A549 (cell line): Measurements from ENCODE around the gene CPS1.

ENCODE experiments used
- CBX2 ChIP-seq: fragments of 200-600 bp; sonication (generic); IDR thresholded peaks from 2 replicates; pipeline ENCODE4 v1.6.1; 2016; ENCODE audit warnings: low read depth, mild to moderate bottlenecking, borderline replicate concordance
- CTCF ChIP-seq: fragments of >200 bp; sonication (Bioruptor Twin); formaldehyde crosslinking; IDR thresholded peaks from 3 replicates; pipeline ENCODE4 v1.5.1; 2016
- HOXB5 ChIP-seq: fragments of 250-450 bp; sonication (Bioruptor Pico); IDR thresholded peaks from 2 replicates; pipeline ENCODE4 v1.5.0; 2020; ENCODE audit warnings: mild to moderate bottlenecking, moderate library complexity
- ZFP36 ChIP-seq: fragments of 450-650 bp; IDR thresholded peaks from 2 replicates; pipeline ENCODE4 v1.6.1; 2014; ENCODE audit warnings: borderline replicate concordance; ENCODE audit not compliant: partially characterized antibody
- ZSCAN20 ChIP-seq: fragments of 250-450 bp; sonication (Bioruptor Pico); IDR thresholded peaks from 2 replicates; pipeline ENCODE4 v1.8.0; 2022; ENCODE audit warnings: mild to moderate bottlenecking, moderate library complexity
- TF ChIP-seq, protein P1 (sequence below): IDR thresholded peaks from 2 replicates; pipeline ENCODE4 v1.6.1; 2012

DNA sequence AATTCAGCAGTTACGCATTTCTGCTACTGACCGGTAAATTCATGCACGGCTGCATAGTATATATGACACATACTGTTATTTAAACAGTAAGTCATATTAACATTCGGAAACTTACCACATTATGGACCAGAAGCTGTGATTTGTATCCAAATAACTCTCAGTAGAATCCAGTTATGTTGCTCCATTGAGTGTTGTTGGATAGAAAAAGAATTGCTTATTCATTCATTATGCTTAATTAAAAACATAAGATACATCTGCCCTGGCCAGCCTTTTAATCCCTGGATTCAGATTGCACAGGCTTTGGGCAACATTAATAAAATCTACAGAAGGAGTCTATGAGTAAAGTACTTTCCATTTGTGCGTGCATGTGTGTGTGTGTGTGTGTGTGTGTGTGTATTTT lies 111.3 kb downstream of the CPS1 start:
- TF ChIP-seq HOXB5 (CRISPR knock-in tag) (no peak), CTCF (no peak), CBX2 (no peak), ZSCAN20 (CRISPR knock-in tag) (no peak), ZFP36 (no peak)
- TF ChIP-seq, protein P1, sequence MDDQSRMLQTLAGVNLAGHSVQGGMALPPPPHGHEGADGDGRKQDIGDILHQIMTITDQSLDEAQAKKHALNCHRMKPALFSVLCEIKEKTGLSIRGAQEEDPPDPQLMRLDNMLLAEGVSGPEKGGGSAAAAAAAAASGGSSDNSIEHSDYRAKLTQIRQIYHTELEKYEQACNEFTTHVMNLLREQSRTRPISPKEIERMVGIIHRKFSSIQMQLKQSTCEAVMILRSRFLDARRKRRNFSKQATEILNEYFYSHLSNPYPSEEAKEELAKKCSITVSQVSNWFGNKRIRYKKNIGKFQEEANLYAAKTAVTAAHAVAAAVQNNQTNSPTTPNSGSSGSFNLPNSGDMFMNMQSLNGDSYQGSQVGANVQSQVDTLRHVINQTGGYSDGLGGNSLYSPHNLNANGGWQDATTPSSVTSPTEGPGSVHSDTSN = no peak
